HEK293 (cell line): ENCODE data around the gene SPOCK1.

Experiments
- CTCF ChIA-PET: fragments of 350-600 bp; formaldehyde crosslinking; extraction: SDS; loops from one replicate; lab custom pipeline; 2021; ENCODE audit warnings: antibody characterized with exemption; lab: Yijun Ruan, JAX
- POLR2A ChIA-PET: fragments of 300-600 bp; formaldehyde crosslinking; extraction: SDS; loops from one replicate; lab custom pipeline; 2020; ENCODE audit warnings: antibody characterized with exemption, inconsistent platforms; lab: Yijun Ruan, JAX
- H3K27ac ChIP-seq: fragments of 200-500 bp; sonication (Bioruptor generic); 2 replicates; pipeline ENCODE4 v1.5.1; 2014; ENCODE audit warnings: low read depth, low read length, control low read depth, inconsistent platforms; ENCODE audit errors: extremely low read depth
- H3K36me3 ChIP-seq, 2 experiments: fragments of 200-500 bp in 1 of 2; sonication (Bioruptor generic) in 1 of 2; 1 replicate in 1 of 2; 2 replicates in 1 of 2; pipeline ENCODE4 v1.5.1; 2014 to 2017; ENCODE audit warnings: inconsistent platforms in 2 of 2, low read length in 2 of 2; ENCODE audit not compliant: control insufficient read depth in 2 of 2, insufficient read depth in 1 of 2
- H3K4me1 ChIP-seq: fragments of 200-500 bp; sonication (Bioruptor generic); 2 replicates; pipeline ENCODE4 v1.5.1; 2014; ENCODE audit warnings: mild to moderate bottlenecking, low read length, inconsistent platforms; ENCODE audit not compliant: control insufficient read depth, insufficient read depth
- H3K4me3 ChIP-seq: 2 replicates; pipeline ENCODE4 v1.5.1; 2011; ENCODE audit warnings: low read depth, mild to moderate bottlenecking, control low read depth, low read length, moderate library complexity
- H3K9me3 ChIP-seq: fragments of 200-500 bp; sonication (Bioruptor generic); 2 replicates; pipeline ENCODE4 v1.5.1; 2014; ENCODE audit warnings: low read depth, low read length, inconsistent platforms; ENCODE audit not compliant: control insufficient read depth, insufficient read depth
- FEZF1 ChIP-seq: fragments of 450-650 bp; formaldehyde crosslinking; IDR thresholded peaks from 2 replicates; pipeline ENCODE4 v1.5.1; 2016; ENCODE audit warnings: missing biosample characterization, missing genetic modification characterization
- PRDM1 ChIP-seq: fragments of 450-650 bp; formaldehyde crosslinking; IDR thresholded peaks from 2 replicates; pipeline ENCODE4; 2016; ENCODE audit warnings: missing biosample characterization, missing genetic modification characterization
- SCRT2 ChIP-seq: fragments of 450-650 bp; formaldehyde crosslinking; IDR thresholded peaks from 2 replicates; pipeline ENCODE4 v1.5.1; 2016; ENCODE audit warnings: missing biosample characterization, missing genetic modification characterization
- TCF7L2 ChIP-seq: IDR thresholded peaks from 2 replicates; pipeline ENCODE4 v1.6.1; 2011; ENCODE audit warnings: low read depth, mild to moderate bottlenecking, inconsistent platforms, low read length, moderate library complexity, borderline replicate concordance
- ZBTB1 ChIP-seq: fragments of 450-650 bp; formaldehyde crosslinking; IDR thresholded peaks from 2 replicates; pipeline ENCODE4 v1.5.1; 2016; ENCODE audit warnings: missing biosample characterization, missing genetic modification characterization
- ZBTB21 ChIP-seq: fragments of 450-650 bp; formaldehyde crosslinking; IDR thresholded peaks from 2 replicates; pipeline ENCODE4 v1.5.1; 2017; ENCODE audit warnings: missing biosample characterization, missing genetic modification characterization
- ZEB2 ChIP-seq: fragments of 450-650 bp; formaldehyde crosslinking; IDR thresholded peaks from 2 replicates; pipeline ENCODE4 v1.5.1; 2016; ENCODE audit warnings: missing biosample characterization, missing genetic modification characterization
- ZNF239 ChIP-seq: fragments of 450-650 bp; formaldehyde crosslinking; IDR thresholded peaks from 2 replicates; pipeline ENCODE4 v1.5.1; 2016; ENCODE audit warnings: missing biosample characterization, missing genetic modification characterization
- ZNF266 ChIP-seq: fragments of 450-650 bp; formaldehyde crosslinking; IDR thresholded peaks from 2 replicates; pipeline ENCODE4 v1.5.1; 2016; ENCODE audit warnings: missing biosample characterization, missing genetic modification characterization, low read depth
- ZNF302 ChIP-seq: fragments of 450-650 bp; formaldehyde crosslinking; IDR thresholded peaks from 2 replicates; pipeline ENCODE4 v1.5.1; 2016; ENCODE audit warnings: missing biosample characterization, missing genetic modification characterization, low read depth
- ZNF426 ChIP-seq: fragments of 450-650 bp; formaldehyde crosslinking; IDR thresholded peaks from 2 replicates; pipeline ENCODE4 v1.5.1; 2017; ENCODE audit warnings: missing biosample characterization, missing genetic modification characterization, mild to moderate bottlenecking, inconsistent platforms, moderate library complexity
- ZNF544 ChIP-seq: fragments of 450-650 bp; formaldehyde crosslinking; IDR thresholded peaks from 2 replicates; pipeline ENCODE4 v1.5.0; 2017; ENCODE audit warnings: missing biosample characterization, missing genetic modification characterization
- ZNF585B ChIP-seq: fragments of 450-650 bp; formaldehyde crosslinking; IDR thresholded peaks from 2 replicates; pipeline ENCODE4 v1.5.1; 2016; ENCODE audit warnings: missing biosample characterization, missing genetic modification characterization
- ZNF600 ChIP-seq: fragments of 450-650 bp; formaldehyde crosslinking; IDR thresholded peaks from 2 replicates; pipeline ENCODE4 v1.5.1; 2016; ENCODE audit warnings: missing biosample characterization, missing genetic modification characterization
- ZNF623 ChIP-seq: fragments of 450-650 bp; formaldehyde crosslinking; IDR thresholded peaks from 2 replicates; pipeline ENCODE4 v1.5.1; 2016; ENCODE audit warnings: missing biosample characterization, missing genetic modification characterization
- ZNF76 ChIP-seq: fragments of 450-650 bp; formaldehyde crosslinking; IDR thresholded peaks from 2 replicates; pipeline ENCODE4; 2016; ENCODE audit warnings: low read depth, missing biosample characterization, missing genetic modification characterization, borderline replicate concordance
- ZNF785 ChIP-seq: fragments of 450-650 bp; formaldehyde crosslinking; IDR thresholded peaks from 2 replicates; pipeline ENCODE4 v1.5.1; 2016; ENCODE audit warnings: missing biosample characterization, missing genetic modification characterization
- TF ChIP-seq, protein P1 (sequence below): fragments of 450-650 bp; formaldehyde crosslinking; IDR thresholded peaks from 2 replicates; pipeline ENCODE4 v1.5.1; 2016; ENCODE audit warnings: missing biosample characterization, missing genetic modification characterization
- TF ChIP-seq, protein P2 (sequence below): fragments of 450-650 bp; formaldehyde crosslinking; conservative IDR thresholded peaks from 2 replicates; pipeline ENCODE4 v1.5.1; 2016; ENCODE audit warnings: low read depth, missing biosample characterization, missing genetic modification characterization
- TF ChIP-seq, protein P3 (sequence below): fragments of 450-650 bp; formaldehyde crosslinking; conservative IDR thresholded peaks from 2 replicates; pipeline ENCODE4 v1.5.1; 2016; ENCODE audit warnings: low read depth, missing biosample characterization, missing genetic modification characterization
- TF ChIP-seq, protein P4 (sequence below): fragments of 450-650 bp; formaldehyde crosslinking; IDR thresholded peaks from 2 replicates; pipeline ENCODE4 v1.5.1; 2016; ENCODE audit warnings: missing biosample characterization, missing genetic modification characterization

SPOCK1 gene

DNA sequence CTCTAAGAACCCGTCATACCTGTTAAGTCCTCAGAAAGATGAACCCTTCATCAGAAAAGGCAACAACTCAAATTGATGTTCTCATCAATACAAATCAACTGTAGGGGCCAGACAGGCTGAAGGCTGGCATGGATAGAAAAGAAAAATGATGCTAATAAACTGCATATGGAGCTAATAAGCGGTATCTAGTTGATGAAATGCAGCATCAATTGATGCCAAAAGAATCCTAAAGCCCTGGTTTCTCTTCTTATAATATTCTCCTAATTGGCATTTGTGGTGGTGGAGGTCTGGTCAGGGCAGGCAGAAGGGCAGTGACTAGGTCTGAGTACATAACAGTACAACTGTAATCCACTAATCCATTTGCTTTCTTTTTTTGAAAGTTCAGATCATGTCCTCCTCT, 322.5 kb downstream of the SPOCK1 start:
- CTCF ChIA-PET = no interaction called here
- POLR2A ChIA-PET = no interaction called here
- Histone ChIP-seq H3K27ac (no peak overlapping the region), H3K9me3 (no peaks in the 10 kb centered on the region), H3K4me3 (no peak overlapping the region), H3K4me1 (no peaks in the 10 kb centered on the region), H3K36me3 (no peaks in the 10 kb centered on the region)
- TF ChIP-seq, protein P1, sequence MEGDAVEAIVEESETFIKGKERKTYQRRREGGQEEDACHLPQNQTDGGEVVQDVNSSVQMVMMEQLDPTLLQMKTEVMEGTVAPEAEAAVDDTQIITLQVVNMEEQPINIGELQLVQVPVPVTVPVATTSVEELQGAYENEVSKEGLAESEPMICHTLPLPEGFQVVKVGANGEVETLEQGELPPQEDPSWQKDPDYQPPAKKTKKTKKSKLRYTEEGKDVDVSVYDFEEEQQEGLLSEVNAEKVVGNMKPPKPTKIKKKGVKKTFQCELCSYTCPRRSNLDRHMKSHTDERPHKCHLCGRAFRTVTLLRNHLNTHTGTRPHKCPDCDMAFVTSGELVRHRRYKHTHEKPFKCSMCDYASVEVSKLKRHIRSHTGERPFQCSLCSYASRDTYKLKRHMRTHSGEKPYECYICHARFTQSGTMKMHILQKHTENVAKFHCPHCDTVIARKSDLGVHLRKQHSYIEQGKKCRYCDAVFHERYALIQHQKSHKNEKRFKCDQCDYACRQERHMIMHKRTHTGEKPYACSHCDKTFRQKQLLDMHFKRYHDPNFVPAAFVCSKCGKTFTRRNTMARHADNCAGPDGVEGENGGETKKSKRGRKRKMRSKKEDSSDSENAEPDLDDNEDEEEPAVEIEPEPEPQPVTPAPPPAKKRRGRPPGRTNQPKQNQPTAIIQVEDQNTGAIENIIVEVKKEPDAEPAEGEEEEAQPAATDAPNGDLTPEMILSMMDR (tag by site-specific recombination) = no peak
- TF ChIP-seq ZNF785 (tag by site-specific recombination) (no peak), ZNF239 (tag by site-specific recombination) (no peak), ZNF426 (tag by site-specific recombination) (no peak), ZEB2 (tag by site-specific recombination) (no peak), FEZF1 (tag by site-specific recombination) (no peak), ZBTB21 (tag by site-specific recombination) (no peak), ZNF544 (no peak), ZNF623 (no peak), PRDM1 (no peak)
- TF ChIP-seq, protein P2, sequence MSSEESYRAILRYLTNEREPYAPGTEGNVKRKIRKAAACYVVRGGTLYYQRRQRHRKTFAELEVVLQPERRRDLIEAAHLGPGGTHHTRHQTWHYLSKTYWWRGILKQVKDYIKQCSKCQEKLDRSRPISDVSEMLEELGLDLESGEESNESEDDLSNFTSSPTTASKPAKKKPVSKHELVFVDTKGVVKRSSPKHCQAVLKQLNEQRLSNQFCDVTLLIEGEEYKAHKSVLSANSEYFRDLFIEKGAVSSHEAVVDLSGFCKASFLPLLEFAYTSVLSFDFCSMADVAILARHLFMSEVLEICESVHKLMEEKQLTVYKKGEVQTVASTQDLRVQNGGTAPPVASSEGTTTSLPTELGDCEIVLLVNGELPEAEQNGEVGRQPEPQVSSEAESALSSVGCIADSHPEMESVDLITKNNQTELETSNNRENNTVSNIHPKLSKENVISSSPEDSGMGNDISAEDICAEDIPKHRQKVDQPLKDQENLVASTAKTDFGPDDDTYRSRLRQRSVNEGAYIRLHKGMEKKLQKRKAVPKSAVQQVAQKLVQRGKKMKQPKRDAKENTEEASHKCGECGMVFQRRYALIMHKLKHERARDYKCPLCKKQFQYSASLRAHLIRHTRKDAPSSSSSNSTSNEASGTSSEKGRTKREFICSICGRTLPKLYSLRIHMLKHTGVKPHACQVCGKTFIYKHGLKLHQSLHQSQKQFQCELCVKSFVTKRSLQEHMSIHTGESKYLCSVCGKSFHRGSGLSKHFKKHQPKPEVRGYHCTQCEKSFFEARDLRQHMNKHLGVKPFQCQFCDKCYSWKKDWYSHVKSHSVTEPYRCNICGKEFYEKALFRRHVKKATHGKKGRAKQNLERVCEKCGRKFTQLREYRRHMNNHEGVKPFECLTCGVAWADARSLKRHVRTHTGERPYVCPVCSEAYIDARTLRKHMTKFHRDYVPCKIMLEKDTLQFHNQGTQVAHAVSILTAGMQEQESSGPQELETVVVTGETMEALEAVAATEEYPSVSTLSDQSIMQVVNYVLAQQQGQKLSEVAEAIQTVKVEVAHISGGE = no peak
- TF ChIP-seq, protein P3, sequence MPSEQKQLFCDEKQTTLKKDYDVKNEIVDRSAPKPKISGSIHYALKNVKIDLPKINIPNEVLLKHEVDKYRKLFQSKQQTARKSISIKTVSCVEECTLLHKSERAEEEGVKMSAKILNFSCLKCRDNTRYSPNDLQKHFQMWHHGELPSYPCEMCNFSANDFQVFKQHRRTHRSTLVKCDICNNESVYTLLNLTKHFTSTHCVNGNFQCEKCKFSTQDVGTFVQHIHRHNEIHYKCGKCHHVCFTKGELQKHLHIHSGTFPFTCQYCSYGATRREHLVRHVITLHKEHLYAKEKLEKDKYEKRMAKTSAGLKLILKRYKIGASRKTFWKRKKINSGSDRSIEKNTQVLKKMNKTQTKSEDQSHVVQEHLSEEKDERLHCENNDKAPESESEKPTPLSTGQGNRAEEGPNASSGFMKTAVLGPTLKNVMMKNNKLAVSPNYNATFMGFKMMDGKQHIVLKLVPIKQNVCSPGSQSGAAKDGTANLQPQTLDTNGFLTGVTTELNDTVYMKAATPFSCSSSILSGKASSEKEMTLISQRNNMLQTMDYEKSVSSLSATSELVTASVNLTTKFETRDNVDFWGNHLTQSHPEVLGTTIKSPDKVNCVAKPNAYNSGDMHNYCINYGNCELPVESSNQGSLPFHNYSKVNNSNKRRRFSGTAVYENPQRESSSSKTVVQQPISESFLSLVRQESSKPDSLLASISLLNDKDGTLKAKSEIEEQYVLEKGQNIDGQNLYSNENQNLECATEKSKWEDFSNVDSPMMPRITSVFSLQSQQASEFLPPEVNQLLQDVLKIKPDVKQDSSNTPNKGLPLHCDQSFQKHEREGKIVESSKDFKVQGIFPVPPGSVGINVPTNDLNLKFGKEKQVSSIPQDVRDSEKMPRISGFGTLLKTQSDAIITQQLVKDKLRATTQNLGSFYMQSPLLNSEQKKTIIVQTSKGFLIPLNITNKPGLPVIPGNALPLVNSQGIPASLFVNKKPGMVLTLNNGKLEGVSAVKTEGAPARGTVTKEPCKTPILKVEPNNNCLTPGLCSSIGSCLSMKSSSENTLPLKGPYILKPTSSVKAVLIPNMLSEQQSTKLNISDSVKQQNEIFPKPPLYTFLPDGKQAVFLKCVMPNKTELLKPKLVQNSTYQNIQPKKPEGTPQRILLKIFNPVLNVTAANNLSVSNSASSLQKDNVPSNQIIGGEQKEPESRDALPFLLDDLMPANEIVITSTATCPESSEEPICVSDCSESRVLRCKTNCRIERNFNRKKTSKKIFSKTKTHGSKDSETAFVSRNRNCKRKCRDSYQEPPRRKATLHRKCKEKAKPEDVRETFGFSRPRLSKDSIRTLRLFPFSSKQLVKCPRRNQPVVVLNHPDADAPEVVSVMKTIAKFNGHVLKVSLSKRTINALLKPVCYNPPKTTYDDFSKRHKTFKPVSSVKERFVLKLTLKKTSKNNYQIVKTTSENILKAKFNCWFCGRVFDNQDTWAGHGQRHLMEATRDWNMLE (tag by site-specific recombination) = no peak

DNA sequence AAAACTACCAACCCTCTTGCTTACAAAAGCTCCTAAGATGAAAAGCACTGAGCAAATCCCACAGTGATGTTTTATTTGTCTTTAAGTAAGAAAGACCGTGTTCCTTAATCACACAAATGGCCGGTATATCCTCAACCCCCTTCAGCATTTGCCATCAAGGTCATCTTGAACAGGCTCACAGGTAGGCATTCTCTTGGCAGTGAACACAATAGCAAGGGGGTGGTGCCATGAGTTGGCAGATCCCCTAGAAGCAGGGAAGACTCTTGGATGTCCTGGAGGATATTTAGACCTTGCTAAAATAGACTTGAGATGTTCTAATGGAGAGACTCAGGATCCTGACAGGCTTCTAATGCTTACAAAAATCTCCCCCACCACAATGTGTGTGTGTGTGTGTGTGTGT, 323.0 kb downstream of the SPOCK1 start:
- ChIA-PET POLR2A (no interaction called here), CTCF (no interaction called here)
- Histone ChIP-seq H3K4me3 (no peak overlapping the region), H3K4me1 (no peaks in the 10 kb centered on the region), H3K27ac (no peak overlapping the region), H3K36me3 (no peaks in the 10 kb centered on the region), H3K9me3 (no peaks in the 10 kb centered on the region)
- TF ChIP-seq, protein P4, sequence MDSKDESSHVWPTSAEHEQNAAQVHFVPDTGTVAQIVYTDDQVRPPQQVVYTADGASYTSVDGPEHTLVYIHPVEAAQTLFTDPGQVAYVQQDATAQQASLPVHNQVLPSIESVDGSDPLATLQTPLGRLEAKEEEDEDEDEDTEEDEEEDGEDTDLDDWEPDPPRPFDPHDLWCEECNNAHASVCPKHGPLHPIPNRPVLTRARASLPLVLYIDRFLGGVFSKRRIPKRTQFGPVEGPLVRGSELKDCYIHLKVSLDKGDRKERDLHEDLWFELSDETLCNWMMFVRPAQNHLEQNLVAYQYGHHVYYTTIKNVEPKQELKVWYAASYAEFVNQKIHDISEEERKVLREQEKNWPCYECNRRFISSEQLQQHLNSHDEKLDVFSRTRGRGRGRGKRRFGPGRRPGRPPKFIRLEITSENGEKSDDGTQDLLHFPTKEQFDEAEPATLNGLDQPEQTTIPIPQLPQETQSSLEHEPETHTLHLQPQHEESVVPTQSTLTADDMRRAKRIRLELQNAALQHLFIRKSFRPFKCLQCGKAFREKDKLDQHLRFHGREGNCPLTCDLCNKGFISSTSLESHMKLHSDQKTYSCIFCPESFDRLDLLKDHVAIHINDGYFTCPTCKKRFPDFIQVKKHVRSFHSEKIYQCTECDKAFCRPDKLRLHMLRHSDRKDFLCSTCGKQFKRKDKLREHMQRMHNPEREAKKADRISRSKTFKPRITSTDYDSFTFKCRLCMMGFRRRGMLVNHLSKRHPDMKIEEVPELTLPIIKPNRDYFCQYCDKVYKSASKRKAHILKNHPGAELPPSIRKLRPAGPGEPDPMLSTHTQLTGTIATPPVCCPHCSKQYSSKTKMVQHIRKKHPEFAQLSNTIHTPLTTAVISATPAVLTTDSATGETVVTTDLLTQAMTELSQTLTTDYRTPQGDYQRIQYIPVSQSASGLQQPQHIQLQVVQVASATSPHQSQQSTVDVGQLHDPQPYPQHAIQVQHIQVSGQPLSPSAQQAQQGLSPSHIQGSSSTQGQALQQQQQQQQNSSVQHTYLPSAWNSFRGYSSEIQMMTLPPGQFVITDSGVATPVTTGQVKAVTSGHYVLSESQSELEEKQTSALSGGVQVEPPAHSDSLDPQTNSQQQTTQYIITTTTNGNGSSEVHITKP (tag by site-specific recombination) = no peak
- no peak for TF ChIP-seq TCF7L2
- TF ChIP-seq ZNF302 (tag by site-specific recombination) = no peak
- no peak for TF ChIP-seq ZNF76 (tag by site-specific recombination)
- TF ChIP-seq ZBTB1 (tag by site-specific recombination) = no peak
- no peak for TF ChIP-seq ZNF266 (tag by site-specific recombination)
- TF ChIP-seq ZNF600 = no peak
- TF ChIP-seq SCRT2 = no peak
- no peak for TF ChIP-seq ZNF585B (tag by site-specific recombination)
